NCI-H1048 (cell line): Measurements from ENCODE around the gene PSMA2.
A peak's percentile ranks its signal among the peaks of the same experiment; 100 is the strongest.

Experiments used
- DNase-seq: peaks from one replicate; lab custom pipeline; 2025; lab: John Stamatoyannopoulos, UW

The PSMA2 gene

DNA sequence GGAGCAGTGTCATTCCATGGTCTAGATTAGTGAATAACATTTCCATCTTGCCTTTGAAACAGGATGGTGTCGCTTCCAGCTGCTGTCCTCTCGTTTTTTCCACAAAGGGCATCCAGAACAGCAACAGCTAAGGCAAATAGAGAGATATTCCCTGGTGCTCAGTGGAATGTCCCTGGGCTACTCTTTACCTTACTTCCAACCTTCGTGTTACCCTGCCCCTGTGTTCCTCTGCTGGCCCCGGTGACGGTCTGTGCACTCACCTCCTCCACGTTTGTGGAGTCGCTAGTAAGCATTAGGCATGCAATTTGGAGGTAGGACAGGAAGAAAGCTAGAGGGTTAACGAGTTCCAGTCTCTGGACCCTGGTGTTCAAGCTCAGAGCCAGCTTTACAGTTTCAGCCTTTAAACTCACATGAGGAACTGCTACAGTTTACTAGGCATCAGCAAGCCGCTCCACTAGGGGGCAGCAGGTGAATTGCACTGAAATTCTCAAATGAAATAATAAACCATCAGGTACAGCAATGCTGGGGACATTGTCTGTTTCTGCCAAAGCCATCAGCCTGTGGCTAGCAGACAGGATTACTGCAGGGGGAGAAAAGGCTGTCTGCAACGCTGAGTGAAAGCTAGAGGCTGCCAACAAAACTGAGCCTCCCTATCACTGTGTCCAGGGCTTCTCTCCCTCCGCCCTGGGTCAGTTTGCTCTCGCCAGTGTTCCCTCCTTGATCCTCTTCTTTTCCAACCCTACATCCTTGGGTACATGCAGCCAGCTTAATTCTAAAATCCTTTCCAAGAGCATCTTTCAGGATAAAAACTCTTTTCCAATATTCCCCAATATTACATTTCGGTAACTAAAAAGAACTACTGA, 9.2 kb upstream of the PSMA2 start:
- DNase-seq = no peak

DNA sequence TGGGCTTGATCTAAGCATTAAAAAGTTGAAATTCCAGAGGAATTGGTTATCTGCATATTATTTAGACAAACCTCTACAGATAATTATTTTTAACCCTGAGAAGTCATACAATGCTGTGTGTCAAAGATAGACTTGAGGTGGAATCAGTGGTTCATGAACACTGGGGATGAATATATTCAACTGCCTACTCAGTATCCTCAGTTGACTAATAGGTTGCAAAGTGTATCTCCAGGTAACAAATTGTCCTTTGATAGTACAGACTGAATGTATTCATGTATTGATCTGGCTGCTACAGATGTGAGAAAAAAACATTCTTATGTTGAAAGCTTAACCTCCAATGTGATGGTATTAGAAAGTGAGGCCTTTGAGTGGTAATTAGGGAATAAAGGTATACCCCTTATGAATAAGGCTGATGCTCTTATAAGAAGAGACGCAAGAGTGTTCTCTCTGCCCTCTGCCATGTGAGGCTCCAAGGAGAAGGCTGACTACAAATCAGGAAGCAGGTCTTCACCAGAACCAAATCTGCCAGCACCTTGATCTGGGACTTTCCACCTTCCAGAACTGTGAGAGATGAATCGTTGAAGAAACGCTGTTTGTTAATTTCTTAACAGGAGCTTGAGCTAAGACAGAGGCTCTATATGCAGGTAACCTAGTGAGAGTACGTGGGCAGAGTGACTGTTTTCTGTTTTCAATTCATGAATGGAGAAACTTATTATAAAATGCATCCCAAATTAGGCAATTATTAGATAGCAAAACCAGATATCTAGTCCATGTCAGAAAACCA, 7.7 kb upstream of the PSMA2 start:
- DNase-seq = no peak

DNA sequence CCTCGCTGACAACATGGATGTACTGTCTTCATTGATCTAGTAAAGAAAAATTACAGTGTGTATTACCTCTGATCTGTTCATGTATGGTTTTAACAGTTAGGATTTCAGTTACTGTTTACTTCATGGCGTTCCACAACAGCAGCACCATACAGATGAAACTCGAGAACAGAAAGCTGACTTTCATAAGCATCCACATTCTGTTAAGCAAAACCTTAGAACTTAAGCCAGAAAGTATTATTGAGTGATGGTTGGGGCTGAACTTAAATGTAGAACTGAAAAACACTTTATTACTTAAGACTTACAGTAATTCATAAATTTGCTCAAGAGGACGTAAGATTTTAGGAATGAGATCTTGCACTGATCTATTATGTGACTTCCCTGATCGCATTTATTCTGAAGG, 3.9 kb upstream of the PSMA2 start:
- no peak for DNase-seq

DNA sequence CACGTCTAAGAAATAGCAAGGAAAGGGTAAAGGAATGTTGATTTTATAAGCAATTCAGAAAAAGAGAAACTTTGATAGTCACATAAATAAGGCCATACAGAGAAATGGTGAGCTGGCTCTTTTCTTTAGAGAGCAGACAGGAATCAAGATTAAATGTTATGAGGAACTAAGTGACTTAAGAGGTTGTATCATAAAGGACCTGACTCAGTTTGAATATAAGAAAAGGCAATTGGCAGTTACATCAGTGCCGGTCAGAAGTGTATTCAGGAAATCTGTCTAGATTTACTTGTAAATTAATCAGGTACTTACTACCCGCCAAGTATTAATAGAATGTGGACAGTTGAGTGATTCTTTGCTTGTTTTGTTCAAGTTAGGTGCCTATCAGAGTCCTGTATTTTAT, 2.3 kb upstream of the PSMA2 start:
- no peak for DNase-seq

DNA sequence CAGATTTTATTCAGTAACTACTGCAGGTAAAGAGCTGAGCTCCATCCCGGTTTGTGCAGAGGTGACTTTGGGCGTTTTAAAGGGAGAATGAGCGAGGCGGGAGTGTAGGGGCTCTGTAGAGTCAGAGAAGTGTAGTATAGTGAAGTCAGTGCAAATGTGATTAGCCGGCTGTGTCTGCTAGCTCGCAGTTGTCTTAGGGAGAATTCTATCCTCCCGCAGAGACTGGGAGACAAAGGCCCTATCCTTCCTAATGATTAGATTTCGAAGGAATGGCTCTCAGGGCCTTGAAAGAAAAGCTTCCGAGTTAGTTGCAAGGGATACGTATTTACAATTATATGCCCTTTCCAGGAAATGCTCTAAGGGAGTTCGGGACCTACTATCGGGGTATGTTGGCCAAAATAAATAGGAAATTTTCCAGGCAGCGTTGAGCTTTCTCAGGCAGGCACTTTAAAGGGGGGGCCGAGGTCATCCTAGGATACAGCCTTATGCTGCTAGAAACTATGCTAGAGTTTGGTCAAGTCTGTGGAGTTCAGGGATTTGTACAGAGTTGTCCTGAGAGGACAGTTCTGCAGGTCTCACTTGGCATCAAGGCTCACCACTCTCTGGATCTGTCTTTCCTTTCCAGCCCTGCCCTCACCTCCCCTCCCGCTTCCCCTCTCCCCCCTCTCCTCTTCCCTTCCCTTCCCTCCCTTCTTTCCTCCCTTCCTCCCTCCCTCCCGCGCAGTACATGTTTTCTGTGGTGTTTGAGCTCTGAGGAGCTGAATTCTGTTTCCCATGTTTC, 1.0 kb upstream of the PSMA2 start:
- DNase-seq = no peak

DNA sequence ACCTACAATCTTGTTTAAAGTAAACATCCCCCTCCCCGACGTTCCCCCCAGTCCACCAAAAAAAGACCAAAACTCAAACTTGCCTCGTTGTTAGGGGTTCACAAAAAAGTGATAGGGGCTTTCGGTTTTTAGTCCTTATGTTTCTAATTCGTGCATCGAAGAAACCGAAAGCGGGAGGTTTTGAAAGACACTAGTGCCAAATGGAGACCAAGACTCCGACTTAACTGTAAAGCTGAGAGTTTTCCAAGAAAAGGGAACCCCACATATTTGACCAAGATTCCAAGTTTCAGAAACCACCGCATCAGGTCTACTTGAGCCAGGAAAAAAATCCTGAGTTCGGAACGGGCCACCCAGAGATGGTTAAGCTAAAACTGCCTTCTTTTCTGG, 534 bp downstream of the PSMA2 start:
- DNase-seq = no peak

DNA sequence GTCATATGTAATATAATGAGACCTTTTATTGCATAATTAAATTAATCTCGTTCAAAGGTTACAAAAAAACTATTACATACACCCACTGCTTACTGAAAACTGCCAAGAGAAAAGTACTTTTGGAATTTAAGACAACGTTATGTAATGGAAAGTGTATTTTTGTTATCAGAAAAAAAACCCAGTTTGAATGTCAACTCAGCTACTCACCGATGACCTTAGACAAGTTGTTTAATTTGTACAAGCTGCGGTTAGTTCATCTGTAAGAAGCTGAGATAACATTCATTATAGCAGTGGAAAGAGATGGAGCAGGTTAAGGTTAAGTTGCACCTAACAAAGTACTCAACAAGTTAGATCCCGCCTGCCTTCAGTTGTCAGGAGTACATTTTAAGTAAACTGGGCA, 1.1 kb downstream of the PSMA2 start:
- no peak for DNase-seq

DNA sequence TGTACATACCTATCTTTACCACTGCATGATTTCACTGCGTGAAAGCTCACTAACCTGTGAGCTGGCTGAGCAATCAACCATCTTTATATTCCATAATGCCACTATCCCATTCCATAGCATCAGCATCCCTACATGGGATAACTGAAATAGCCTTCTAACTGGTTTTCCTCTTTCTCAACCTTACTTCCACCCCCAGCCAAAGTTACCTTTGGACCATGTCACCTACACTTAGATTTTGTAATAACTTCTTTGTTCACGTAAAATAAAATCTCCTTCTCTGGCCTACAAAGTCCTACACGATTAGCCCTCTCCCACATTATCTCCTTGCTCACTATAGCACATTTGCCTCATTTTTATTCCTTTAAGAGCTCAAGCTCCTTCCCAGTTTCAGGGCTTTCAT, 2.5 kb downstream of the PSMA2 start:
- no peak for DNase-seq

DNA sequence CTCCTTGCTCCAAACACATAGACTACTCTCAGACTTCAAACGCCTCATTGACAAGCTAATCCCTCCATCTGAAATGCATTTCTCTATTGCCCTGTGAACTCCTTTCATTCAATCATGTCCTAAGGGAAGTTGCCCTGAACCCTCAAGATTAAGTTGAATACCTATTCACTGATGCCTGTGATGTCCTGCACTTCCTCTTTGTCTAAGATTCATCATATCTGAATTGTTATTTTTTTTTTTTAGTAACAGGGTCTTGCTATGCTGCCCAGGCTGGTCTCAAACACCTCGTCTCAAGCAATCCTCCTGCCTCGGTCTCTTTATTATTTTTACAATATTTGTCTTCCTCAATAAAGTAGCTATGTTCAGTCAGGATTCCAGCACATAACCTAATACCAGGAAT, 3.2 kb downstream of the PSMA2 start:
- DNase-seq = no peak

DNA sequence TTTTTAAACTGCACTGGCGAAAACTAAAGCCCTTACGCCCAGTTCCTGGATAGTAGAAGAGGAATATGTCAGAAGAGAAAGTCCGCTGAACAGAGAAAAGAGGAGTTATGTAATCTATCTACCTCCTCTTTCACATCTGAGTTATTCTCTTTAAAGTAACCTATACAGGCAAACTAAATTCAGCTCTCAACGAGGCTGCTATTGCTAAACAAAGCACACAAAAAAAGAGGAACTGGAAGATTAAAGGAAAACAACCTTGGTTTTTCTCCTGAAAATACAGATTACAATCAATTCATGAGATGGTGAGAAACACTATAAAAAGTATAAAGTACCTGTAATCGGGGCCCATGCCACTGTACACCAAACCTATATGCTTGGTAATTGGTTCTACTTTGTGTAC, 5.8 kb downstream of the PSMA2 start:
- no peak for DNase-seq

DNA sequence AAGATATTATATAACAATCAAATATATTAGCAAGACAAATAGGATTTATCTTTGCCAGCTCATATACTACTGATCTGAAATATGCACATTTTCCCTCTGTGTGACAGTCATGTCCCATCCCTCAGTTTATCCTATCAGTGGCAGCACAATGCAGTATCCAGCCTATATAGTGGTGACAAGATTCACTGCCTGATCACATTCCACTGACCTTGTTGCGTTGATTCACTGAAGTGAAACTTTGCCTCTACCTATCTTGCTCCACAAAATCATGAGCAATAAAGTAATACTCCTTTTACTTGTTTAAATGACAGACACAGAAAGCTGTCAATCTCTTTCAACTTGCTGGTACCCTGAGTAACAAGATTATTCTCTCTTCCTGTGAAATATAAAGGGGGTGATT, 6.3 kb downstream of the PSMA2 start:
- DNase-seq = no peak

DNA sequence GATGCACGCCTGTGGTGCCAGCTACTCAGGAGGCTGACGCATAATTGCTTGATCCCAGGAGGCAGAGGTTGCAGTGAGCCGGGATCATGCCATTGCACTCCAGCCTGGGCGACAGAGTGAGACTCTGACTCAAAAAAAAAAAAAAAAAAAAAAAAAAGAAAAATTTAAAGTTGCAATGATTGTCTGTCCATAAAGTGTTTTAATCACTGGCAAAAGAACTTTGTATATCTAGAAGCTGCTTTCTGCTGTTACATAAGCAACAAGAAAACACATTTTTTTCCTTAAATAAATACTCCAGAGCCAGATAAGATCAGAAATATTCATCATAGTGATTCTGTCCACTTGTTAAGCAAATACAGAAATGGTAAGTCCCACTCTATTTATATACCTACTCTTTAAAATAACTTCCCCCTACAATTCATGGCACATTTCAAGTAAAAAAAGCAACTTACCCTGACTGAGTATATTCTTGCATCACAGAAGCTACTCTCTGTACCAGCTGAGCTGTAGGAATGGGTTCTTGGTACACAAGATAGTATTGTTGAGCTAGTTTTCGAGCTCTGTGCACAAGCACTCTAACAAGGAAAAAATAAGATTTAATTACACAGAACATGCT, 7.6 kb downstream of the PSMA2 start:
- DNase-seq = no peak

DNA sequence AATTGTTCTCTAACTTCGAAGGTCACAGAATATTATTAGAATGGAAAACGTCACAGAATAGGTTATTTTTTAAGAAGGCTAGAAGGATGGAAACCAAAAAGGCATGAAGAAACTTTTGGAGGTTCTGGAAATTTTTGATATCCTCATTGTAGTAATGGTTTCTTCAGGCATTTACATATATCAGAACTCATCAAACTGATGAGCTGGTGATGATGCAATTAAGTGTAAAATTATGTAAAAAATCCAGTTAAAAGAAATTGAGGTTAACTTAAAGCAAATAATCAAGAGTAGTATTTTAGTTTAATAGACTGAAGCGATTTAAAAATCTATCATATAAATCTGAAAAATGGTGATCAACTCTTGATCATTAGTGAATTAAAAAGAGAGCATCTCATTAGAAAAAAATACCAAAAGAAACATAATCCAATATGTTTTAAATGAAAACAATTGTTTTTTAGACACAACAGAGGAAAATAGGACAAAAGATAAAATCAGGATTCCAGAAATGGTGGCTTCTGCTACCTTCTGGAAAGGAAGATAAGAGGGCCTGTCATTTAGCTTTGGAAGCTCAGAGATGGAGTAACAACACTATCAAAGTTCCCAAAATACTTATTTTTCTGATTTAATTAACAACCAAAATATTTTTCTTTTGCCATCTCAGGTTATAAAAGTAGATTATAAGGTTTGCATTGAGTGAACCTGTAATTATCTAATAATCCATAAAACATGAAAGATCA, 9.8 kb downstream of the PSMA2 start:
- DNase-seq = no peak

DNA sequence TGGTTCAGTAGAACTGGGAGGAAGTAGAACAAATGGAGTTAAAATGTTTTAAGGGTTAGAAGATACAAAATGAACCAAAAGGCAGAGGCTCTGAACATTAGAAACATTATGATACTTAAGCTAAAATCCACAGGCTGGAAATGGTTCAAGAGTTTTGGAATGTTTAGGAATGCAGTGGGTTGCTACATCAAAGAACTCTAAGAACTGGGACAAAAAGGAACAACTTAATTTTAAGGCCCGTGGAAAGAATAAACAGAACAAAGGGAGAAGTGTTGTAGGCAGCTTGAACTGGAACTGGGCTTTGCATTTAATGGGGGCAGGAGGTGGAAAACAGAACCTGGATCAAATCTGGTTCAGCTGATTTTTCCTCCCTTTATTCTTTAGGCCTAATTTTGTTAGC, 16.6 kb downstream of the PSMA2 start:
- no peak for DNase-seq

DNA sequence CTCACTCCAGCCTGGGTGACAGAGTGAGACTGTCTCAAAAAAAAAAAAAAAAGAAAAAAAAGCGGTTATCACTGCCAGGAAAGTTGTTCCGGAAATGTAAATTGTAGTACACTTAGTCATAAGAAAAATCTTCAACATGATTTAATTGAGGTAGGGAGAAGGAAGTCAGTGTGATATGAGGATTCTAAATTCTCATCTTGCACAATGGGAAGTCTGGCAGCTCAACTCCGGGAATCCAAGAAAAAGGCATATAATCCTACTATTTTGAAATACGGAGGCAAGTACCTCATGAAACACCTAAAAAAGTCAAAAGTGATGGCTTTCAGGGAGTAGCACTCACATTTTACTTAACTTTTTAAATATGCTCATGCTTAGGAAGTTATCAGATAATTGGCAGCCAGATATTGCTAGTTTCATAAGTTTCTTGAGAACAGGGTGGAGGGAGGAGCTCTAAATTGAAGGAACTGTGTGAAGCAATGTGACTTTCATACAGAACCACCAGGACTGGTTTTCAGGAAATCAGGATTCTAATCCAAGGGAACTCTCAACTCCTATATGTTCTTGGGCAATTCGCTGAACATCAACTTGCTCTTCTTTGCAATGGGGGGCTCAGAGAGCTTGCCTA, 17.4 kb downstream of the PSMA2 start:
- DNase-seq = no peak

DNA sequence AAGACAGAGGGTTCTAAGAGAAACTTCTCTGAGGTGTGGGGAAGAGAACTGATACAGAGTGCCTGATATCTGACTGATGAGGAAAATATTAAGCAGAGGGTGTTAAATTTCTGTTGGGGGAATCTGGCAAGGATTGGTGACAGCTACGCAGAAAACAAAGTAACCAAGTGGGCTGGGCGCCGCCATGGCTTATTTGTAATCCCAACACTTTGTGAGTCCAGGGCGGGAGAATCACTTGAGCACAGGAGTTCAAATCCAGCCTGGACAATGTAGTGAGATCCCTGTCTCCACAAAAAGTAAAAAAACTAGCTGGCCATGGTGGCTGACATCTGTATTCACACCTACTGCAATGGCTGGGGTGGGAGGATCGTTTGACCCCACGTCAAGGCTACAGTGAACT, 18.0 kb downstream of the PSMA2 start:
- DNase-seq = no peak

DNA sequence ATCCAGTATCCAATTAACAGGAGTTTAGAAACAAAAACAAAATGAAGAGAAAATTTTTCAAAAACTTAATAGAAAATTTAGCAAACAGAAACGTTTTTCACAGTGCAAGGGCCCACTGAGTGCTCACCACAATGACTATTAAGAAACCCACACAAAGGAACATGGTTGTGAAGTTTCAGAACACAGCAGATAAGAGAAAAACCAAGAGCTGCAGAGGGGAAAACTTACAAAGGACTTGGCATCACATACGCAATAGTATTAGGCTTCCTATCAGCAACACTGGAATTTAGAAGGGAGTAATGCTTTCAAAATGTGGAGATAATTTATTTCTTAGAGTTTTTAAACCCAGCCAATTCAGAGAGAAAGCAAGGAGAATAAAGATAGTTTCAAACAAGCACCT, 18.4 kb downstream of the PSMA2 start:
- no peak for DNase-seq

DNA sequence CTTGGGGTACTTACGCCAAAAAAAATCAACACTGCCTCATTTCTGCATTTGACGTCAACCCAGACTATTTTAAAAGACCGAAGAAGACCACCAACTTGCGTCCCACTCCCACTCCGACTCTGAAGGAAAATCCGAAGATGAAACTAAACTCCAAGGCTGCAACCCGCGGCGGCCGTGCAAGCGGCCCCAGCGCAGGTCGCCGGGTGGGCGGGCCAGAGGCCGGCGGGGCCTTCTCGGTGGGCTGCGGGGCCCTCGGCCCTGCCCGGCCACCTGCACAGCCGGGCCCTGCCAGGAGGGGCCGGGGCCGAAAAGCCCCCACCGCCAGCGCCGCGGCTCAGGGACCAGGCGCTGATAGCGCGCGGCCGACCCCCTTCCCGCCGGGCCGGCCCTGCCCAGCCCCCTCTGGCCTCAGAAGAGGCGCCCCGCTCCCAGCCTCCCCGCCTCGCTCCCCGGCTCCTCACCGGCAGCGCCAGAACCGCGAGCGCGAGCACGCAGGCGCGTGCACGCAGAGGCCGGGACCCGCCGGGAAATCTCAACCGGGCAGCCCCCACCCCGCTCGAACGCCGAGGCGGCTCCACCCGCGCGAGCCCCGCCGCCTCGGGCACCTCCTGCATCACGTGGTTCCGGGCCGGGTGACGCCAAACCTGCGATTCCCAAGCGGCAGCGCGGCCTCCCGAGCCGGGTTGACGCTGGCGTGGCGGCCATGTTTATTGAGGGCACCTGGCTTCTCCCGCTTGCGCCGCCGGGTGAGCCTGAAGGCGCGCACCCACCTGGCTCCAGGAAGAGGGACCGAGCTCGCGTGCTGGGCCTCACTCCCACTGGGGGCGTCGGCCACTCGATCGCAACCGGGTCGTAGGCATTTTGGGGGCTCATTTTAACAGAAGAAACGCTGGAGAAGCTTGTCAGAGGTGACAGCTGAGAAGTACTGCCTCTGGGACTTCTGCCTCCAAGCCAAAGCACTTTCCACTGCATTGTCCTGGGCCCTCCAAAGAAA, 20.2 kb downstream of the PSMA2 start, which contains the start of gene C7orf25:
Gene C7orf25, minus strand, starts transcription at position 617 of the 994 bp plus-strand sequence. CDS start 1,170 bp downstream, outside the sequence.
- DNase-seq = peak; percentile 86

DNA sequence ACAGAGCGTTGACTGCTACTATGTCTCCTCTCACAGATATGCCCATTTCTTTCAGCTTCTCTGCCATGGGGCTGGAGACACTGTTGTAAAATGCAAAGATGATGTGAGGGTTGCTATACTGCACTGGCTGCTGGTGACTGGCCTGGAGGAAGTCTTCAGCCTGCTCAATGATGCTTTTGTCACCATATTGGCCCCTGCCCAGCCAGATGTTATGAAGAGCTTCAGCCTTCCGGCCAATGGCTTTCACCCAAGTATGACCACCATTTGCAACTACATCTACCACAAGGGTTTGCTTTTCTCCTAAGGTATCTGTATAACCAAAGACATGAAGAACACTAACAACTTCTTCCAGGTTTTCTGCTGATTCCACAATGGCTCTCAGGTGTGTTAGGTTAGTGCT, 21.7 kb downstream of the PSMA2 start:
- no peak for DNase-seq

DNA sequence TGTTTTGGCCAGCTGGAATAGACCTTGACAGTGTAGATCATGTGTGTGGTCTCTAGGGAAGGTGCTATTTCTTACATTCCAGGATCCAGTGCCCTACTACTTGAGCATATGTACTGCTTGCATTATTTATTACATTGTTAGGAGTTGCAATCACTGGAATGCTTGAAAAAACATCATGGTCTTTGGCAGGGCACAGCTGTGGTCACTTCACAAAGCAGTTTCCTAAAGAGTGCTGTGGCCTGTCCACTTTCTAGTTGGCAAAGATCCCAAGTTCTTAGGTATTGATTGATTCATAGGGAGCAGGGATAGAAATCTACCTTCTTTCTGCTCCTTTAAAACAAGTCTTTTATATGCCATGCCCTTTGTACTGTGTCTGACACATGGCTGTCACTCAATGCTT, 24.7 kb downstream of the PSMA2 start:
- no peak for DNase-seq
